Measurements from ENCODE around the gene PKNOX2. TPM values are rescaled to one million over a fixed set of nuclear protein-coding genes. Genes with fewer than 3 reads are reported as not detected.

PKNOX2 gene
- total RNA-seq, 1 donor from 2014 or later: 12.1 TPM

DNA sequence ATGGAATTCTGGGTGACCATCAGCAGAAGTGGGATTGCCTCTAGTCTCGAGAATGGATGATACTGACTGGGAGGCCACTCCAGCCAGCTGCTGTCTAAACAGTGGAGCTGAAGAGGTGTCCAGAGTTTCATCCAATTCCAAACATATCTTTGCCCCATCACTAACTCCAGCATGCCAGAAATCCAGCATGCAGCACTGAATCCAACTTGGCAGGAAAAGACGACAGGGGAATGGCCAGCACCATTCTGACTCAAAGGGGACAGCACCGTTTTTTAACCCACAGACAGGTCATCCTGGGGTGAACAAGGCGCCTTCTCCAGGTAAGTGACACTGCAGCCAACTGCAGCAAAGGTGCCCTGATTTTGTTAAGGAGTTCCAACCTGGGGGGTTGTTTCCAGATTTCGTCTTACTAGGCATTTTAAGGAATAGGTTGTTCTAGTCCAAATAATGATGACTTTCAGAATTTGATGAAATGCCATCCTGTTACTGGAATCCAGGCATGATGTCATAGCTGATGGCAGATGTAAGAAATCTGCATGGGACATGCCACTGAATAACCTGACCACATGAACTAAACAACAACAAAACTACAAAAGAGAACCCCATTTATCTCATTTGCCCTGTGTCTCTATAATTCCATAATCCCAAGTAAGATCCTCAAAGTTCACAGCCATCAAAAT is 299.2 kb downstream of the PKNOX2 start:
- peak overlapping the region; percentile 2 to 28 for H3K27ac ChIP-seq
- intact Hi-C loops (cut with DNase I): no loop called here
- no peaks in the 10 kb centered on the region for H3K9me3 ChIP-seq

DNA sequence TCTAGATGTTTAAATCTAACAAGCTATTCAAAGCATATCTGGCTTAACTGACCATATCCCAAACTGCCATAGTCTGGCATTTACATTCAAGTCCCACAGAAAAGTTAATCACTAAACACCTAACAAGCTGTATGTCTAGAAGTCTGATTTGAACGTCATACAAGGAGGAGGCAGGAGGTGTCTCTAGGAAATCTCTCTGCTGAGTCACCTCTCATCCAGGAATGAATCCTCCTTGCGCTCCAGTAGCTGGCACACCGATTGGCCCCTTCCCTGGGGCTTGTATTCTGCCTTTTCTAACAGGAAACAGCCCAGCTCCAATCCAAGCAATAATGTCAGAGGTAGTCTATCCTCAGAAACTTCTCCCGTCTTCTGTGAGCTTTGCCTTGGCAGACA is 299.7 kb downstream of the PKNOX2 start:
- intact Hi-C loops (cut with DNase I): no loop called here
- Histone ChIP-seq H3K4me1 (peaks cover 0 to 5% of the 10 kb centered on the region in 2 donors), H3K27ac (peak overlapping the region in 1 of 2 donors; percentile 2), H3K4me3 (no peak overlapping the region), H3K9me3 (no peaks in the 10 kb centered on the region), H3K27me3 (no peaks in the 10 kb centered on the region), H3K36me3 (peaks cover 5 to 8% of the 10 kb centered on the region in 2 donors)
- no peak for DNase-seq (ENCODE audit: low spot score in 2 of 2)
- TF ChIP-seq, protein P1, sequence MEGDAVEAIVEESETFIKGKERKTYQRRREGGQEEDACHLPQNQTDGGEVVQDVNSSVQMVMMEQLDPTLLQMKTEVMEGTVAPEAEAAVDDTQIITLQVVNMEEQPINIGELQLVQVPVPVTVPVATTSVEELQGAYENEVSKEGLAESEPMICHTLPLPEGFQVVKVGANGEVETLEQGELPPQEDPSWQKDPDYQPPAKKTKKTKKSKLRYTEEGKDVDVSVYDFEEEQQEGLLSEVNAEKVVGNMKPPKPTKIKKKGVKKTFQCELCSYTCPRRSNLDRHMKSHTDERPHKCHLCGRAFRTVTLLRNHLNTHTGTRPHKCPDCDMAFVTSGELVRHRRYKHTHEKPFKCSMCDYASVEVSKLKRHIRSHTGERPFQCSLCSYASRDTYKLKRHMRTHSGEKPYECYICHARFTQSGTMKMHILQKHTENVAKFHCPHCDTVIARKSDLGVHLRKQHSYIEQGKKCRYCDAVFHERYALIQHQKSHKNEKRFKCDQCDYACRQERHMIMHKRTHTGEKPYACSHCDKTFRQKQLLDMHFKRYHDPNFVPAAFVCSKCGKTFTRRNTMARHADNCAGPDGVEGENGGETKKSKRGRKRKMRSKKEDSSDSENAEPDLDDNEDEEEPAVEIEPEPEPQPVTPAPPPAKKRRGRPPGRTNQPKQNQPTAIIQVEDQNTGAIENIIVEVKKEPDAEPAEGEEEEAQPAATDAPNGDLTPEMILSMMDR (IDR thresholded peaks at IDR 0.05): no peak

More for the DNA sequence above, 299.2 kb downstream of the PKNOX2 start:
- TF ChIP-seq, protein P1 (IDR thresholded peaks at IDR 0.05): no peak
- Histone ChIP-seq H3K36me3 (peaks cover 5 to 8% of the 10 kb centered on the region in 2 donors), H3K4me1 (peaks cover 0 to 5% of the 10 kb centered on the region in 2 donors), H3K27me3 (no peaks in the 10 kb centered on the region), H3K4me3 (no peak overlapping the region)
- DNase-seq (ENCODE audit: low spot score in 2 of 2): no peak

DNA sequence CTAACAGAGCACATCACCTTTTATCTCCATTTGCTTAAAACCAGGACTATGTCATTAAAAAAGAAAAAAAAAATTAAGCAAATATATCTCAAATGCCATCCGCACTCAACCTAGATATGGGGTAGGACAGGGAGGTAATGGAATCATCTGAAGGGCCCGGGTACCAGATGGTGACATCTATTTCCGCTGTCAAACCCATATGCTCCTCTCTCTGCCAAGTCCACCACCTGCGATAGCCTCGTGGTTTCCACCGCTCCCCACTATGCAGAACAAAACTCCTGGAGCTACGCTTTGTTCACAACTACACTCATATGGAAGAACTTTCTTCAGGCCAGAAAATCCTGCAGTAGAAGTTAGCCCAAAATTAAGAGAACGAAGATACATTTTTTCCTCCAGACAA is 300.1 kb downstream of the PKNOX2 start:
- H3K4me1 ChIP-seq: peaks cover 0 to 5% of the 10 kb centered on the region in 2 donors
- intact Hi-C loops (cut with DNase I): no loop called here
- peaks cover 5 to 6% of the 10 kb centered on the region in 2 donors for H3K36me3 ChIP-seq
- TF ChIP-seq, protein P1 (IDR thresholded peaks at IDR 0.05): no peak
- H3K9me3 ChIP-seq: no peaks in the 10 kb centered on the region
- DNase-seq (ENCODE audit: low spot score in 2 of 2): no peak
- no peak overlapping the region for H3K4me3 ChIP-seq
- H3K27ac ChIP-seq: no peak overlapping the region
- no peaks in the 10 kb centered on the region for H3K27me3 ChIP-seq

DNA sequence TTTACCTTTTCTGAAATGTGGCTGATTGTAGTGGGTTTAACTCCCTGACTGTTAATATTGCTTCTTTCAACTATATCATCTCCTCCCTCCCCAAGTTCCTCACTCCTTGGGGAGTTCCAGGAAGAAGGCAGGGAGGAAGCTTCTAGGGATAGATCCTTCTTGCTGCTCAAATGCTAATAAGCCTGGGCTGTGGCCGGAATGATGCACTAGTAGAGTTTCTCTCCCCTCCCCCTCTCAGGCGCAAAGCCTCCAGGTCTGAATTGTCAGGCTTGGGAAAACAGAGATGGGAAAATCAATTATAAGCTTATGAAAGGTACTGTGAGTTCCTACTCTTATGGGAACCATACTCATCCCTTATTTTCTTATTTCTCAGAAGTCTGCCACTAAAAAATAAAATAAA is 300.7 kb downstream of the PKNOX2 start:
- DNase-seq (ENCODE audit: low spot score in 2 of 2): no peak
- Histone ChIP-seq H3K9me3 (no peaks in the 10 kb centered on the region), H3K4me1 (peaks cover 0 to 5% of the 10 kb centered on the region in 2 donors), H3K36me3 (peaks cover 2 to 5% of the 10 kb centered on the region in 2 donors), H3K27me3 (no peaks in the 10 kb centered on the region), H3K27ac (no peak overlapping the region), H3K4me3 (no peak overlapping the region)
- intact Hi-C loops (cut with DNase I): no loop called here
- TF ChIP-seq, protein P1 (IDR thresholded peaks at IDR 0.05): no peak

DNA sequence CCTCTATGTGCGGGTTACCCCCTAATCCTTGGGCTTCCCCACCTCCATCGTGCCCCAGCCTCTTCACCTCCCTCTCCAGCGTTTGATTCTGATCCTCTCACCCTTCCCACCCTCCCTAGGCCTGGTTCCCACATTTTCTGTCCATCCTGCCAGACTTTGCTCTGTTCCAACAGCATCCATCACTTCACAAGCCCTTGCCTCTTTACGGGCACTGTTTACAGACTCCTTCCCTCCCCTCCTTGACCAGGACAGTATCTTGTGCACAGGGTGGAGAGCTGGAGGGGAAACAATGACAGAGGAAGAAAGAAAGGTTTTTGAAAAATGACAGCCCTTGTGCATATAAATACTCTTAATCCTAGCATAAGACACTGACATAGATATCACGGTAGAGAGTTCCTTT is 301.1 kb downstream of the PKNOX2 start:
- Histone ChIP-seq H3K27ac (no peak overlapping the region), H3K4me1 (peaks cover 0 to 5% of the 10 kb centered on the region in 2 donors), H3K4me3 (no peak overlapping the region), H3K9me3 (no peaks in the 10 kb centered on the region), H3K27me3 (no peaks in the 10 kb centered on the region), H3K36me3 (peaks cover 0 to 5% of the 10 kb centered on the region in 2 donors)
- TF ChIP-seq, protein P1 (IDR thresholded peaks at IDR 0.05): no peak
- no peak for DNase-seq (ENCODE audit: low spot score in 2 of 2)
- intact Hi-C loops (cut with DNase I): no loop called here

Measured in ascending aorta (tissue), 2 donors.